ENCODE data around the gene ZNF488.

ZNF488 gene

DNA sequence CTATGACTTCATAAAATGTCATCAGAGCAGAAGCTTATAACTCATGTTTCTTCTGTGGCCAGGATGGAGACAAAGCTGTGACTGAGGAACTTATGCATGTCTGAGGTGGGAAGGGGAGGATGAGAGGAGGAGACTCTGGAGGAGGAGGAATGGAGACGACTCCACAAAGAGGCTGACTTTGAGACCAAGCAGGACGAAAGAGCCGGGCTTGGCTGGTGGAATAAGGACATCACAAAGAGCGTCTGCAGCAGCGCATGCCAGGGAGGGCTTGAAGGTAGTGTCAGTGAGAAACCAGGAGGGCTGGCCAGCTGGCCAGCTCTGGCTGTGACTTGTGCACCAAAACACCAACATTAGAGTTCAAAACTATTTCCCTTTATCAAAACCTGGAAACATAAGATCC lies 68.0 kb downstream of the ZNF488 start:
- H3K4me2 ChIP-seq (ENCODE audit: low read length): no peak overlapping the region
- no peaks in the 10 kb centered on the region for H3K9me3 ChIP-seq (ENCODE audit: control insufficient read depth, low read length)
- no peak overlapping the region for H2AFZ ChIP-seq
- TF ChIP-seq, protein P1, sequence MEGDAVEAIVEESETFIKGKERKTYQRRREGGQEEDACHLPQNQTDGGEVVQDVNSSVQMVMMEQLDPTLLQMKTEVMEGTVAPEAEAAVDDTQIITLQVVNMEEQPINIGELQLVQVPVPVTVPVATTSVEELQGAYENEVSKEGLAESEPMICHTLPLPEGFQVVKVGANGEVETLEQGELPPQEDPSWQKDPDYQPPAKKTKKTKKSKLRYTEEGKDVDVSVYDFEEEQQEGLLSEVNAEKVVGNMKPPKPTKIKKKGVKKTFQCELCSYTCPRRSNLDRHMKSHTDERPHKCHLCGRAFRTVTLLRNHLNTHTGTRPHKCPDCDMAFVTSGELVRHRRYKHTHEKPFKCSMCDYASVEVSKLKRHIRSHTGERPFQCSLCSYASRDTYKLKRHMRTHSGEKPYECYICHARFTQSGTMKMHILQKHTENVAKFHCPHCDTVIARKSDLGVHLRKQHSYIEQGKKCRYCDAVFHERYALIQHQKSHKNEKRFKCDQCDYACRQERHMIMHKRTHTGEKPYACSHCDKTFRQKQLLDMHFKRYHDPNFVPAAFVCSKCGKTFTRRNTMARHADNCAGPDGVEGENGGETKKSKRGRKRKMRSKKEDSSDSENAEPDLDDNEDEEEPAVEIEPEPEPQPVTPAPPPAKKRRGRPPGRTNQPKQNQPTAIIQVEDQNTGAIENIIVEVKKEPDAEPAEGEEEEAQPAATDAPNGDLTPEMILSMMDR (IDR thresholded peaks at IDR 0.05): no peak
- H3K36me3 ChIP-seq (ENCODE audit: control insufficient read depth, insufficient read depth, low read length): no peaks in the 10 kb centered on the region
- no peak overlapping the region for H3K4me3 ChIP-seq (ENCODE audit: low read depth, low read length)
- no peaks in the 10 kb centered on the region for H3K79me2 ChIP-seq
- no peak overlapping the region for H3K27ac ChIP-seq
- no peak overlapping the region for H3K9ac ChIP-seq
- H3K27me3 ChIP-seq (ENCODE audit: control insufficient read depth, insufficient read depth, low read length): no peaks in the 10 kb centered on the region
- no peaks in the 10 kb centered on the region for H3K4me1 ChIP-seq

All from parathyroid adenoma (tissue), 2 donors.